Measurements from ENCODE around the gene RNASE1.

Gene RNASE1

DNA sequence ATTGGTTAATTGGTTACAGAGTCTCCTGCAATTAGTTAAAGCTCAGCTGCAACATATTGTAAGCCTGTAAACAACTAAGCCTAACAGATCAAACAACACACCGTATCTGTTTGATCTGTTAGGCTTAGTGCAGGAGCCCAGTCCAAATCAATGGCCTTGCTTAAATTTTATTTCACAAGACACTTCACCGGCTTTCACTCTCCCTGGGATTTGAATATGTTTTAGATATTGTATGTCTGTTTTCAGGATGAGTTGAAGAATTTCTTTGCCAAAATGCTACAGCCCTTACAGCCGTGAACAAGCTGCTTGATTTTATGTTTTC is 5.5 kb upstream of the RNASE1 start:
- DNase-seq (ENCODE audit: low read depth, low spot score): no peak

DNA sequence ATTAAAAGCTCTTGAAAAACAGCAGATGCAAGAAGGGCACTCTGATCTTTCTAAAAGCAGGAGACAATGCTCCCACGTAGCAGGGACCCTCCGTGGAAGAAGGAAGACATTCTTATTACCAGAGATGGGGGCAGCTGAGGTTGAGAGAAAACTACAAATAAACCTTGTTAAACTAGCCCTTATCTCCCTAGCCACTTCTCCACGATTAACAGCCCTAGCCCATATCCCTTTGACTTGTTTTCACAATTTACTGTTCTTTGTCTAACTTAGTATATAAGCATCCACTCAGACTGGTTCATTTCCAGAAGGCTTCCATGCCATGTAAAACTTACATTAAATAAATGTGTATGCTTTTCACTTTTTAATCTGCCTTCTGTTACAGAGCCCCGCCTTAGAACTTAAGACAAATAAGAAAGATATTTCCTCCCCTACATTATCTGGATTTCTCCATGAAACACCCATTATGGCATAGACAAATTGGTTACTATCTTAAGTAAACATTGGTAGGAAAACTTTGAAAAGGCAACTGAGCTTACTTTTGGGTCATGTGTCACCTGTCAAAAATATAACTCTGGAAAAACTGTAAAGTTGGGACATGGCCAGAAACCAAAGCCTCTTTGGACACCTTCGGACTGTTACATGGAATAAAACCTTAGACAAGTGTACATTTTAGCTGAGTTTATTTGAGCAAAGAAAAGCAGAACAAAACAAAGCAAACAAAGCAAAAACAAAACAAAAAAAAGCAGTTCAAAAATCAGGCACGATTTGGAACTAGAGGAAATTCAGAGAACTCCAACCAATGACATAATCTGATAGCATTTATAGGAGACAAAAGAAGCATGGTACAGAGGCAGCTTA is 4.9 kb upstream of the RNASE1 start:
- DNase-seq (ENCODE audit: low read depth, low spot score): no peak

DNA sequence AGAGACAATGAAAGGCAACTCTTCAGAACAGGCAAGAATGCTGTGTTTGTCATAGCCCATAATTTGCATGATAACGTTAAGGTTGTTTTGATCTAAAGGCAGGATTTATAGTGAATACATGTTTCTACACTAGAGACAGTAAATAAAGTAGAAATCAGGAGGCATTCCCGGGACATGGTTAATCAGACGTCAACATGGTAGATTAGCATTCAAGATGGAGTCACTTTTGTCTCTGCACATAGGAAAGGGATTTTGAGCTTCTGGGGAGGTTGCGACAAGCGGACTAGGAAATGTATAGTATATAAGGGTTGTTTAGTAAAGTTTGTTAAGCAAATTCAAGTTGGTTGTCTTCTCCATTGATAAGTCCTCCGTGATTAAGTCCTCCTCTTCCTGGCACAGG is 2.8 kb upstream of the RNASE1 start:
- no peak for DNase-seq (ENCODE audit: low read depth, low spot score)

DNA sequence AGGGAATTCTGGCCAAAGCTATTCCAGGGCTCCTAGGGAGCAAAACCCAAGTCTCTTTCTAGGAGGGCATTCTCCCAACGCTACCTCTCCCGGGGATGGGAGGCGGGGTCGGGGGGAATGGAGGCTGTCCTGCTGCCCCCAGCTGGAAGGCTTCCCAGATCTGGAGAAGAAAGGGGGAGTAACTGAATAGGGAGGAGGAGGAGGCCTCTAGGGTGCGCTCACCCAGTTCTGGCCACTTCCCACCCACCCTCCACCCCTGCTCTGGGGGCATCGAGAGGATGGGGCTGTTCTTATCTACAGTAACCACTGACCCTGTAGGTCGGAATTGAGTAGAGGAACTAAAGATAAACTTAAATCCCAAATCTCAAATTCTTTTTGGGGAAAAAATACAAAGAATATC is 579 bp upstream of the RNASE1 start:
- DNase-seq (ENCODE audit: low read depth, low spot score): no peak

DNA sequence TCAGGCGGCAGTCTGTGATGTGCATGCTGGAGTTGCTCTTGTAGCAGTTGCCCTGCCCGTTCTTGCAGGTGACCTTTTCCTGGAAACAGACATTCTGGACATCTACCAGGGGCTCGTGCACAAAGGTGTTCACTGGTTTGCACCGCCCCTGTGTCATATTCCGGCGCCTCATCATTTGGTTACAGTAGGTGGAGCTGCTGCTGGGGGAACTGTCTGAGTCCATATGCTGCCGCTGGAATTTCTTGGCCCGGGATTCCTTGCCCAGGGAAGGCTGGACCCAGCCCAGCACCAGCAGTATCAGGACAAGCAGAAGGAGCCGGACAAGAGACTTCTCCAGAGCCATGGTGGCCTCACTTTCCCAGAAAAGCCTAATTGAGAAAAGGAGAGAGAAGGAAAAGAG is 918 bp downstream of the RNASE1 start:
- DNase-seq (ENCODE audit: low read depth, low spot score): no peak

DNA sequence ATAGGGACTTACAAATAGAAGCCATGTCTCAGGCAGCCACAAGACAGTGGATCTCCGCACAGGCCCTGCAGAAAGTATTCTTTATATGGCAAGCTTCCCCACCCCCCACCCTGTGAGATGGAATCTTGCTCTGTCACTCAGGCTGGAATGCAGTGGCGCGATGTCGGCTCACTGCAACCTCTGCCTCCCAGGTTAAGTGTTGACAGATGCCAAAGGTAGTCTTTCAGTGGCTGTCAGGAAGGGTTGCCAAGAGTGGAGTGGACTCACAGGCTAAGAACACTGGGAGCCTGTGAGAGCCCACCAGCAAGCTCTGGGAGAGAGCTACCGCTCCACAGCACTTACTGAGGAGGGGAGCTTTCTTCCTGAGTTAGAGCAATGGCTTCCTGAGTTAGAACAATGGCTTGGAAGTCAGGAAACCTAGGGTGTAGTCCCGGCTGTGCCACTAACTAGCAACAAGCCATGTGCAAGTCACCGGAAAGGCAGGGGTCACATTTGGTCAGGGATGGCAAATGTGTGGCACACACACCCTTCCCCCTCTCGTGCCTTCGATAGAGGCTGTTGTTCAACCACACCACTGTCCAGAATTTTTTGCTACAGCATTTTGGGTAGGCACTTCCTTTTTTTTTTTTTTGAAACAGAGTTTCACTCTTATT is 2.6 kb downstream of the RNASE1 start:
- no peak for DNase-seq (ENCODE audit: low read depth, low spot score)

DNA sequence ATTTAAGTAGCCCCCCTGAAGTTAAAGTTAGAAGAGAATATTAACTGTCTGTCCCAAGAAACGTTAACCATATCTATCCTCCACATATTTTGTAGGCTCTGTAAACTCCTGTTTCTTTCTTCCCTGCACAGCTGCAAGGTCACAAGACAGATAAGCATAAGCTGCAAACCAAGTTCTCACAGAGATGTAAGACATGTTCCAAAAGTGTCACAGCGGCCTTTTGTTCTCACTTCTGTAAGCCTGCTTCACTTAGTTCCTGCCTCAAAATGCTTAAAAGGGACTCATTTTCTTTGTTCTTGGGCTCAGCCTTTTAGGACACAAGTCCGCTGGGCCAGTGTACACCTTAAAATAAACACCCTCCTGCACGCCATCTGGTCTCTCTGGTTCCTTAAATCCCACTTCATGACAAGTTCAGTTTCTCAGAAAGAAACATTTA is 3.2 kb downstream of the RNASE1 start:
- DNase-seq (ENCODE audit: low read depth, low spot score): no peak

DNA sequence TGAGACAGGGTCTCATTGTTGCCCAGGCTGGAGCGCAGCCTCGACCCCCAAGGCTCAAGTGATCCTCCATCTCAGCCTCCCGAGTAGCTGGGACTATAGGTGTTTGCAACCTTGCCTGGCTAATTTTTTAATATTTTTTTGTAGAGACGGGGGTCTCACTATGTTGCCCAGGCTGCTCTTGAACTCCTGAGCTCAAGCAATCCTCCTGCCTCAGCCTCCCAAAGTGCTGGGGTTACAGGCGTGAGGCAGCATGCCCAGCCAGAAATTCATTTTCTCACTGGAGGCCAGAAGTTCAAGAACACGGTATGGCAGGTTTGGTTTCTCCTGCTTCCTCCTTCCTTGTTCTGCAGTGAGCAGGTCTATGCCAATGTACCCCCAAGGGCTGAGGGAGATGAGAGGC is 3.7 kb downstream of the RNASE1 start:
- DNase-seq (ENCODE audit: low read depth, low spot score): no peak

DNA sequence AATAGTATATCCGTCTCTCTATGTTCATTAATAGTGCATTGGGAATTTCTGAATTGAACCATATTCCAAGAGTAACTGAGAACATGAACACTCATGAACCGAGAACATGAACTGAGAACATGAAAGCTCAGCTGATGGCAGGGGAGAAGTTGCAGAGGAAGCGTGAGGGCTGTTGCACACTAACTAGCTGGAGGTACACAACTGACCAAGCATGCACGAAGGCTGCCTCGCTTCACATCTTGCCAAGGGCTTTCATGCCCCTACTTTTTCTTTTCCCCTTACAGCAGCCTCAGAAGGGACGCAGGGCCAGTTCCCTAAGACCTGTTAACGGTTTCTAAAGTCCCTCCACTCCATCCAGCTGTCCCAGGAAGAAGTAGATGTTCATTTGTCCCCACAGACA is 4.3 kb downstream of the RNASE1 start:
- no peak for DNase-seq (ENCODE audit: low read depth, low spot score)

DNA sequence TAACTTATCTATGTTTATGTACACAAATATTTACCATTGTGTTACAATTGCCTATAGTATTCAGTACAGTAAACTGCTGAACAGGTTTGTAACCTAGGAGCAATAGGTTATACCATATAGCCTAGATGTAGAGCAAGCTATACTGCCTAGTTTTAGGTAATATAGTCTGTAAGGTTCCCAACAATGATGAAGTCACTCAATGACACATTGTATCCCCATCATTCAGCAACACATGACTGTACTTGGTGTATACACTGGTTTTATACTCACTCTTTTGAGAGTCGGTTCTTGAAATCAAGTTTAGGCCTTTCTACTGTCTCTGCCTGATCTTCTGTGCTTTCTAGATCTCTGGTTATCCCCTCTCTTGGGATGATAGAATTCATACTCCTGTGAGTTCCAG is 5.5 kb downstream of the RNASE1 start:
- no peak for DNase-seq (ENCODE audit: low read depth, low spot score)

DNA sequence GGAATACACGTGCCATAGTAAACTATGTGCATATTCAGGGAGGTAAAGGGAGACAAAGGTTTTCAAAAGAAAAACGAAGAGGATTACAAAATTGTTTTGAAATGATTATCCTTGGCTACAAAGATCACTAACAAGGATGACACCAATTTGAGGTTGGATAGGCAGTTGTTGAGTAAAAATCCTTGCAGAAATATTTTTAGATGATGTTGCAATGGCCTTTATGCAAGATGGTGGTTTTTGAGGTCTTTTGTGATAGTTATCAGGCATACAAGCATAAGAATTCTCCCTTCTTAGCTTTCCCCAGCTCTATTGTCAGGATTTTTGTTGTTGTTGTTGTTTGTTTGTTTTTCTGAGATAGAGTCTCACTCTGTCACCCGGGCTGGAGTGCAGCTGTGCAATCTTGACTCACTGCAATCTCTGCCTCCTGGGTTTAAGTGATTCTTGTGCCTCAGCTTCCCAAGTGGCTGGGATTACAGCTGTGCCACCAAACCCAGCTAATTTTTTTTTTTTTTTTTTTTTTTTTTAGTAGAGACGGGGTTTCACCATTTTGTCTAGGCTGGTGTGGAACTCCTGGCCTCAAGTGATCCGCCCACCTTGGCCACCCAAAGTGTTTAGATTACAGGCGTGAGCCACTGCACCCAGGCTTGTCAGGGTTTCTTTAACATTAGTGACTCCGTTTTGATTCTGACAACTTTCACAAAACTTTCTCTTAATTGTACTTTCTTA is 7.8 kb downstream of the RNASE1 start:
- DNase-seq (ENCODE audit: low read depth, low spot score): no peak

DNA sequence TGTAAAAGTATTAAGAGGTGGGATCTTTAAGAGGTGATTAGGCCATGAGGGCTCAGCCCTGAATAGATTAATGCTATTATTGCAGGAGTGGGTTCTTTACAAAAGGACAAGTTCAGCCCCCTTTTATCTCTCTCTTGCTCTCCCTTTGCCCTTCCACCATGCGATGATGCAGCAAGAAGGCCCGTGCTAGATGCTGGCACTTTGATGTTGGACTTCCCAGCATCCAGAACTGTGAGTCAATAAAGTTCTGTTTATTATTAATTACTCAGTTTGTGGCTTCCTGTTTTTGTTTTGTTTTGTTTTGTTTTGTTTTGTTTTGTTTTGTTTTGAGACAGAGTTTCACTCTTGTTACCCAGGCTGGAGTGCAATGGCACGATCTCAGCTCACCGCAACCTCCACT is 10.1 kb downstream of the RNASE1 start:
- DNase-seq (ENCODE audit: low read depth, low spot score): no peak

DNA sequence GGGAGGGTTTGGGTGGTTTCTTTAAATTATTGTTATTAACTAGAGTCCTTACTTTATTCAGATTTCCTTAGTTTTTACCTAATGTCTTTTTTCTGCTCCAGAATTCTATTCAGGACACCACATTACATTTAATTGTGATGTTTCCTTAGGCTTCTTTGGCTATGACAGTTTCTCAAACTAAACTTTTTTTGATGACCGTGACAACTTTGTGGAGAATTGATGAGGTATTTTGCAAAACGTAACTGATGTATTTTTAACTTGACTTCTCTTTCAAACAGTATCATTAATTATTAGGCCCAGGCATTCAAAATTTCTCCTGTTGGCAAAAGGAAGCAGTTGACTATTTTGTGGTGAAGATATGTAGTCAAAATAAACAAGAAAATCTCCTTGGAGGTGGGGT is 11.0 kb downstream of the RNASE1 start:
- no peak for DNase-seq (ENCODE audit: low read depth, low spot score)

DNA sequence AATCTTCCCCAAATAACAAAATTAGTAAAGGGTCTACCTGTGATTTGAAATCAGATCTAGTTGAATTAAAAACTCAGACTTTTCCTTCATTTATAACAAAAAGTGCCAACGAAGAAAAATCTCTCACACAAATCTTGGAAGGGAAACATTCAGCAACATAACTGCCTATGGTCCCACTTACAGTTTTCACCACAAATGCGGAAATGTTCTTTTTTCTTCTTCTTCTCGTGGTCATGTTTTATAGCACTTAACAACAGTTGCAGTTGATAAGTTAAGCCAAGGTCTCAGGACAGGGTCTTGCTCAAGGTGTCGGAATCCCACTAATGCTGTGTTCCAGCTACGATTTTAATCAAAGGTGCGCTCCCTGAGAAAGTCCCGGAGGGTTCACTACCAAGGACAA is 11.5 kb downstream of the RNASE1 start:
- no peak for DNase-seq (ENCODE audit: low read depth, low spot score)

DNA sequence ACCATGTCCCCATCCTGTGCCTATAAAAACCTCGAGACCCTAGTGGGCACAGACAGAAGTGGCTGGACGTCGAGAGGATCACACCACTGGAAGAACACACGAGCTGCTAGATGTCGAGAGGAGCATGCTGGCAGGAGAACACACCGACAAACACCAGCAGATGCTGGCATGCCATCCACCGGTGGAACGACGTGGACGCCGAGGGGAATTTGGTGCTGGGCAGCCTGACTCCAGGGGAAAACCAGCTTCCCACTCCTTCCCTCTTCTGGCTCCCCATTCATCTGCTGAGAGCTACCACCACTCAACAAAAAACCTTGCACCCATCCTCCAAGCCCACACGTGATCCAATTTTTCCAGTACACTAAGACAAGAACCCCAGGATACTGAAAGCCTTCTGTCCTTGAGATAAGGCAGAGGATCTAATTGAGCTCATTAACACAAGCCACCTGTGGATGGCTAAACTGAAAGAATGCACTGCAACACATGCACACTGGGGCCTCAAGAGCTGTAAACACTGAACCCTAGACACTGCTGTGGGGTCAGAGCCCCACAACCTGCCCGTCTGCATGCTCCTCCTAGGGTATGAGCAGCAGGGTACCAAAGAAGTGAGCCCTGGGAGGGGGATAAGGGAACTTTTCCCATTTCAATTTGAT is 12.1 kb downstream of the RNASE1 start:
- DNase-seq (ENCODE audit: low read depth, low spot score): no peak

DNA sequence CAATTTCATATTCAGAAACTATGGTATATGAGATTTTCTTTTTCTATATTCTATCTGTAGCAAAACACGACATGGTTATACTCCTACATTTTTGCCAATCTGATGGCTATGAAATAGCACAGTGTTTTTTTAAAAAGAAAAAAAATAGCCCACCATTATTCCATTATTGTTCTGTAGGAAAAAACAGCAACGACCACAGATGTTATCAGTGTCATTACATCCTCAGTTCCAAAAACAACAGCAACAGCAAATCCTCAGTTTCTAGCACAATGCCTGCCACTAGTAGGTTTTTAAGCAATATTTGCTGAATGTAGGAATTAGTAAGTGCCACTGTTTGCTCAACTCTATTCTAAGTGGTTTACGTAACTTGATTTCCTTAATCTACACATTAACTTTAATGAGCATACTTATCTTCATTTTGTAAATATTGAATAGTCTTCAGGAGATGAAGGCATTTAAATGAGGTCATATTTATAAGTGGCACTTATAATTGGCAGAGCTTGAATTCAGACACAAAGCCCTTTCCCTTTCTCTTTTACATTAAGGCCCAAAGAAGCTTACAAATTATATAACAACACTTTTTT is 13.3 kb downstream of the RNASE1 start:
- no peak for DNase-seq (ENCODE audit: low read depth, low spot score)

DNA sequence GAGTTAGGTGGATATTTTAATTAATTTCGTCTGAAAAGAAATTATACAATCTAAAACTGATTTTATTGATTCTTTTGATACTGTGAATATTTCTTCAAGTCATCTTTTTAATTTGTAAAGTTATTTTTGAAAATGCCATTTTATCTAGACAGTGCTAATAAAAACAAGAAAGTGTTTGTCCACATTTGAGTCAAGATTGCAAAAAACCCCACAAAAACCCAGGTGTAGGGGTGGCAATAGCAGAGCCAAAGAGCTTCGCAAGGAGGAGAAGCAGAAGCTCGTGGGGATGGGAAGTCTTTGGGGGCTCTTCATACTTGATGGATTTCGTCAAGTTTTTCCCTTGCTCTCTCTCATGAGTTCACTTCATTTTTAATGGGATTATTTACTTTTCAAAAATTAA is 15.6 kb downstream of the RNASE1 start:
- no peak for DNase-seq (ENCODE audit: low read depth, low spot score)

DNA sequence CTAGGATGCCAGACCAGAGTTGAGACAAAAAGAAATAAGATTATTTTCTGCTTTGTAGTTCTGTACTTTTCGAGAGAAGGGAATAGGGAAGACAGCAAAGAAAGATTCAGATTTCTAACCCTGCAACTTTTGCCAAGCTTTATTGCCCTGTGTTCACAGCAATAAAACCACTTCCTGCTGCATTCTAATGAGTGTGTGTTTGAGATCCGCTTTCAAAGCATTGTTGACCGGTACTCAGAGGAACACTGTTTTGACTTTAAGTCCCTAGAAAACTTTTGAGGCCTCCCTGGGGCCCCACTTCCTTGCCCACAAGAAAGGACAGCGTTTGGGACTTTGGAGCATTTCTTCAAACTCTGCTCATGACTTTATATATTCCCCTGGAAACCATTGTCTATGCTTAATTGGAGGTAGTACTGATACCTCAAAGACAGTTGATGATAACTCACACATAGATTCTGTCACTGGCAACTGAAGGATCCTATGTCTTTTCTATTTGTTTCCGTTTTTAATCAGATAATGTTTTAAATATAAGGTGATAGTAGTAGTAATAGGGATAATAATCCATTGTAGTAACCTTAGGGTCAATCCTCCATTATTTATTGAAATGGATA is 20.3 kb downstream of the RNASE1 start:
- DNase-seq (ENCODE audit: low read depth, low spot score): no peak

DNA sequence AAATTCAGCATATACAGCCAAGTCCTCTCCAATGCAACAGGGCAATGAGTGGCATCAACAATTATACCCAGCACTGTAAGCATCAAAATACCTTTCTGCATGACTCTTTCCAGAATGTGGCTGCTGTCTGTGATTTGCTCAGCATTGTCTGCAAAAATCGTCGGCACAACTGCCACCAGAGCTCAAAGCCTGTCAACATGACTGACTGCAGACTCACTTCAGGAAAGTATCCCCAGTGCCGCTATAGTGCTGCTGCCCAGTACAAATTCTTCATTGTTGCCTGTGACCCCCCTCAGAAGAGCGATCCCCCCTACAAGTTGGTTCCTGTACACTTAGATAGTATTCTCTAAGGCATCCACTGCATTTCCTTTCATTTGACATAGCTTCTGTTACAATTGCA is 20.8 kb downstream of the RNASE1 start:
- DNase-seq (ENCODE audit: low read depth, low spot score): no peak

DNA sequence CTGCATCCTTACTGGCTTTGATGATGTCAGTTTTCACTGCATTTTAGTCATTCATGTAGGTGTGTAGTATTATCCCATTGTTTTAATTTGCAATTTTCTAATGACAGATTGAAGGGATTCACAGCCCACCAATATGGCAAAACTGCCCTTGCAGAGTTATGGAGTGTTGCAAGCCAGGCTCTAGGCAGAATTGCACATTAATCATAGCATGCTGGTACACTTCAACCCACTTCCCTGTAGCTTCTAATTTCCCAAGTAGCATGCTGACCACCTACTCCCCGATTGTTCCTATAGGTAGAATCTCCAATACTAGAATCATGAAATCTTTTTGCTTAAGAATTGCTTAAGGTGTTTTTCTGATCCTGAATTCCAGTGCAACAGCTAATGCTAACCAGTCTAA is 26.7 kb downstream of the RNASE1 start:
- no peak for DNase-seq (ENCODE audit: low read depth, low spot score)

DNA sequence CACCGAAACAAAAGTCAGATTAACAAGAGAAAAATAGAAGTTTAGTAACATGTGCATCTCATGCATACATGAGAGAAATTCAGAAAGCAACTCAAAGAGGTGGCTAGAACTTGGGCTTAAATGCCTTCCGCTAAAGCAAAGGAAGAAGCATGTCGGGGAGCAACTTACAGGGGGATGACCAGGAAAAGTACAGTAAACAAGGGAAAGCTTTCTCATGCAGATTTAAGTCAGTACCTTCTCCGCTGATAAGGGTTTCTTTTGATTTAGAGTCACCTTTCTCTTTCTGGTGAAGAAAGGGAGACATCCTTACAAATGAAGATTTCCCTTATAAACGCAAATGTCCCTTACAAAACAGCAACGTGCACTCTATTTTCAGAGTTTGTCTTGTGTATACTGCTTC is 27.6 kb downstream of the RNASE1 start:
- DNase-seq (ENCODE audit: low read depth, low spot score): no peak

Measured in activated CD4-positive, CD25-positive, alpha-beta regulatory T cell treated with anti-CD3 and anti-CD28 coated beads, Interleukin-2, amount 50 U/mL, for 16 hours (primary cell).